NCI-H1436 treated with DMSO at 0.1 percent for 48 hours (cell line): ENCODE results near the gene KLHL10.

Experiments used
- DNase-seq: peaks from one replicate; lab custom pipeline; 2025; lab: John Stamatoyannopoulos, UW

KLHL10 gene

GRCh38 chr17:41837761-41838538, at the start of gene KLHL10:
KLHL10 (plus strand) TSS chr17:41837825; CDS start chr17:41837933, 108 bp downstream.
- no peak for DNase-seq

DNA sequence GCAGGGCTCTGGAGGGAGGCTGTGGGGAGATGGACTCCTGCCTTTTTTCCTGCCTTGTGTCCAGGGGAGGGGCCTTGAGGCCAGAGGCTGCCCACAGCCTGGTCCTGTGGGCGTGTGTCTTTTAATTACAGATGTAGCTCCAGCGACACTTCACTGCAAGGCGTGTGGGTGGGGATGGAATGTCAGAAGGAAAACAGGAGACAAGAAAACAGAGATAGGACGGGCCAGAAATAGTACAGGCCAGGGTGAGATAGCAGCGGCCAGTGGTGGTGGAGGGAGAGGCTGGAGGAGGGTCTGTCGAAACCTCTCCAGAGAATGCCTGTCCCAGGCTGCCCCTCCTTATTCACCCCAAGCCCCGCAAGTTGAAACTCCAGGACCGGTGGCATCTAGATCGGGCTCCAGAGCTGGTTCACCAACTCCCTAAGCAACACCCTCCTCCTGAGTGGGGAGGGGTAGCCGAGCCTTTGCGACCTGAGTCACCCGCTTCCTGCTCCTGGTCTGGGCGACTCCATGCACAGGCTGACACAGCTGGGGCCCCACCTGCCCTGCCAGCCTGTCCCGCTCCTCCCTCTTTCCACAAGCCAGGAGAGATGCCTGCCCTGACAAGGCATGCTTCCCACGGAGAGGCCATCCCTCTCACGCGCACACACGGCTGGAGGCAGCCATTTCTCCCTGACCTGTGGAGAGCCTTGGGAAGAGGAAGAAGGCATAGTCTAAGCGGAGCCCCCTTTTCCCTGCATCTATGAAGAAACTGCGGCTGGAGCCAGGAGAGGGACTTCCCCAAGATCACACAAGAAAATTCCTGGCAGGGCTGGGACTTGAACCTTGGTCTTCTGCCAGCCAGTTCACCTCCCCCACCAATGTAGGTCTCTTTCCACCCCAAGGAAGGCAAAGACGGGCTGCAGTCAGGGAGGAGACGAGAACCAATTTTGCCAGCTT, 44.5 kb upstream of the KLHL10 start:
- DNase-seq = no peak

DNA sequence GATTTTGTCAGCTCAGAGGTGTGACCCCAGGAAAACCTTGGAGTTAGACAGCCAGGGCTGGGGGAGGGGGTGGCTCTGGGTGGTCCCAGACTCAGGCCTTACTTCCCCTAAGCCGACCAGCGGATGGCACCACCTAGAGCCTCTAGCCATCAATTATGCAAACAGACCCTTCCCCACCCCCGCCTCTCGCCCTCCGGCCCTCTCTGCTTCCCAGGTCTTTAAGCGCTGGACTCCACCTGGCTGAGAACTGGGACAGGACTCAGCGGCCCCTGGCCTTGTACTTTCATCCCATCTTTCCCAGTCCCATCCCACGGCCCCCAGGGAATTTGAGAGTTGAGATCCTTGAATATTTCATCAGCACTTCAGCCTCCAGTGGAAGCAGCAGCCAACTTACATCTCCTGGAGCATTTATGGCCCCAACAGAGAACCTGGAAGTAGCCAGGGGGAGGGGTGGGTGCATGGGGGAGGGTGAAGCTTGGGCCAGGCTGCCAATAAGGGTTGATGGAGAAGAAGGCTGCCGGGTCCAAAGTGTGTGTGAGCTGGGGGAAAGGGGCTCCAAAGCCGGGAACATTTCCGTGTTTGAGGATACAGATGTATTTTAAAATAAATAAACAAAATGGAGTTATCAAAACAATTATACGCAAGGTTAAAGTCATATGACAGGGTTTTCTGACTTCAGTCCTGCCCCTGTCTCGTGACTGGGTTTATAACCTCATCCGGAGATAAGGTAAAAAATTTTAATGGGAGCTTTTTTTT, 43.7 kb upstream of the KLHL10 start:
- no peak for DNase-seq

DNA sequence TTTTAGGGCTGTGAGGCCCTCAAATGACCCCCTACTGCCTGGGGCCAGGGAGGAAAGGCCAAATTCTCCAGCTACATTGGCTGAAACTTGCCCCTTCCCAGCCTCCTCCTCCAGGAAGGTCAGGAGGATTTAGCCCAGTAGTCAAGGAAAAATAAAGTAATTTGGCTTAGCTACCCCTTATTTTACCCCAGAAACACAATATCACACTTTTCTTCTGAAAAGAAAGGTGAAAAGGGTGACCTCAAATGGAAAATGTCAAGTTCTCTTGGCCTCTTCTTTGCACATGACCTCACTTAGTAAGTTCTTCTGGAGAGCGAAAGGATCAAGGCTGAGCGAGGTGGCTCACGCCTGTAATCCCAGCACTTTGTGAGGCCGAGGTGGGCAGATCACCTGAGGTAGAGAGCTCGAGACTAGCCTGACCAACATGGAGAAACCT, 43.1 kb upstream of the KLHL10 start:
- no peak for DNase-seq

DNA sequence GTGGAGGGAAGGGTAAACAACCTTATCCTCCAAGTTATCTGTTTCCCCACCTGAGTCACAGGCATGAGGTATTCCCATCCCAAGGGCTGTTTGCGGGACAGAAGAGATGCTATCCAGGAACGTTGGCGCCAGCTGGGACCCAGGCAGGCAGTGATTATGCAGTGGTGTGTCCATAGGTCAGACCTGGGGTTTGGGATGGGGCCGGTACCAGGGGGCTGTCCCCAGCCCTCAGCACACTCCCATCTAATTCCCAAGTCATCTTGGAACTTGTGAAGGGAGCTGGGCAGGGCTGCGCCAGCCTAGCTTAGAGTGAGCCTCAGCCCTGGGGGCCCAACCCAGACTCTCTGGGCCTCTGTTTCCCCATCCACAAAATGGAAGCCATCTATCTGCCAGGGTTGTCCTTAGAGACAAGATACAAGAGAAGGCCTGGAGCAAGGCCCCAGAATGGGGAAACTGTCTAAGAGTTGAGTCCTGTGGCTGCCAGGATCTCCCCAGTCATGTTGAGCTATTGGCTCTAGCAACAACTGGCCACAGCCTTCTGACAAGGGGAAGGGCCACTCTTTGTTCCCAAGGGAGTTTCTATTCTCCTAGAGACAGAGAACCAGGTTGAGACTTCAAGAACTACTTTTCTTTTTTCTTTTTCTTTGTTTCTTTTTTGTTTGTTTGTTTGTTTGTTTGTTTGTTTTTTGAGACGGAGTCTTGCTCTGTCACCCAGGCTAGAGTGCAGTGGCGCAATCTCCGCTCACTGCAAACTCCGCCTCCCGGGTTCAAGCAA, 41.3 kb upstream of the KLHL10 start:
- no peak for DNase-seq

GRCh38 chr17:41797377-41797776, 40.2 kb upstream of the KLHL10 start:
- no peak for DNase-seq

DNA sequence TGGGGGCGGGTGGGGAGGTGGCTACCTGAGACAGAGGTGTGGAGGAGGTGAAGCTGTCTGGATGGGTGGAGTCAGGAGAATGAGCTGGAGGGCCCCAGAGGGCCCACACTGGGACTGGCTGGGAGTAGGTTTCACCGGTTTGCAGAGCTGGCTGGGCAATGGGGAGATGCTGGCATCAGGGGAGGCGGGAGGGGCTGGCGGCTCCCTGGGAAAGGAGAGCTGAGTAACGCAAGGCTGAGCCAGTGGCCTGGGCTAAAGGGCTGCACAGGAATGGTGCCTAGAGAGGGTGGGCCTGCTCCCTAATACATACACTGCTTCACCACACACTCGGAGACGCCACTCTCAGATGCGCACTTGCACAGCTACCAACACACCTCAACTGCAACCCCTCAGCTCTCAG, 38.3 kb upstream of the KLHL10 start:
- DNase-seq = no peak

DNA sequence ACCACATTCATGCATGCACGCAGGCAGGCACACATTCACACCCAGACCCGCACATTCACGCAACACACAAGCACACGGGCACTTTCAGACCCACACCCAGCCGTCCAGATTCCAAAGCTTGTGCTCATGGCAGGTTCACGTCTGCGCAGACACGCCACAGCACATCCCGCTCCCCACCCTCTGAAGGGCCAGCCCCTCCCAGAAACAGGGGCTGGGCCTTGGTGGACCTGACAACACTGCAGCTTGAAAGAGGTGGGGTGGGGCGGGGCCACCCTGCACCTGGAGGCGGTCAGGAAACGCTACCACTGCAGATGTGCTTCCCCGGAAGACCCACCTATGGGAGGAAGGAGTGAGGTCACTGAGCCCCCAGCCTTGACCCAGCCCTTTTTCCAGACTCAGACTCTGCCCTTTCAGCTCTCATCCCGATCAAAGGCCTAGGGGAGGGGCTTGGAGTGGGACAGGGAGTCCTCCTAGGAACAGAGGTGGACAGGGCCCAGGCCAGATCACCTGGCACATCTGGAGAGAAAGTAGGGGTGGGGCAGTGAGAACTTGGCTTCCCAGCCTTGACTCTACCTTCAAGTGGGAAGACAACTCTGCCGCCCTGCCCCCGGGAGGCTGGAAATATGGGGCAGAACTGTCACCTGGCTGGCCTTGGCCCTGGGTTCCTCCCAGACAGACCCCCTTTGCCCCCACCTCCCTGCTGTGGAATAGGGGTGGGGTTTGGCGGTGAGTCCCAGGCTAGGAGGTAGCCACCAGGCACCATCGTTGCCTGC, 36.8 kb upstream of the KLHL10 start:
- no peak for DNase-seq

DNA sequence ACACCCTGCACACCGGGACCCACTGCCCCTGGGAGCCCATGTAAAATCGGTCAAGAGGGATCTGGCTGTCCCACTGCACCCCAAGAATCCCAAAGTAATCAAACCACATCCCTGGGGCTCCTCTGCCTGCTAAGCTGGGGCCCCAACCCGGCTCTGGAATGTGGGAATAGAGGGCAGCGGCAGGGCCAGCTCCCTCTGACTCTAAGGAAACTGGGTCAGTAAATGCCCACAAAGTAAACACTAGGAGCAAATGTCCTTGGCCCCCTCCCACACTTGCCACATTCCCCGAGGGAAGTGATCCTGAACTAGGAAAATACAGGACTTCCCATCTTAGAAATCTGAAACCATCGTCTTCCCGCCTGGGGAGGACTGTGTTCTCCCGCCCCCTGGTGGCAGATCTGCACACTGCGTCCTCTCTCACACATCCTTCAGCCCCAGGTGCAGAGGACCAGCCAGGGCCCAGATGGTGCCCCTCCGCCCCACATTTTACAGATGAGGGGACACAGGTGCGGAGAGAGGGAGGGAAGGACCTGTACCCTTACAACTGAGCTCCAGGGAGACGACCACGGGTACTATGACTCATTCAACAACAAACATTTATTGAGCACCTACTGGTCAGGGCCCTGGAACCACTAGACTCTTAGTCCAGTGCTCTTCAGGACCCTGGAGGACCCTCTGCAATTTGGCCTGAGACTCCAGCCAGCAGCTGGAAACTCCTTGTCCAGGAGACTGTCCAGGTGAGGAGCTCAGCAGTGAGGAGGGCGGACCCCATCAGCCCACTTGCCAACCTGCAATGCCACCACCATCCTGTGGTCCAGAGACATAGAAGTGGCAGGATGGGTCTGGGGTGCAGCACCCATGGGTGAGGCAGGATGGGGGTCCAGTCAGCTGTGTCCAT, 36.0 kb upstream of the KLHL10 start:
- DNase-seq = peak; percentile 38

- DNase-seq = no peak
Measured at GRCh38 chr17:41803049-41804020, 34.3 kb upstream of the KLHL10 start.

- DNase-seq = no peak
Measured at GRCh38 chr17:41806685-41807445, 30.8 kb upstream of the KLHL10 start.

- no peak for DNase-seq
Measured at GRCh38 chr17:41810659-41811548, 26.7 kb upstream of the KLHL10 start.

GRCh38 chr17:41811549-41812380, 25.9 kb upstream of the KLHL10 start, which contains the start of gene P3H4:
P3H4 (minus strand) TSS chr17:41811949; CDS start chr17:41811915, 34 bp downstream.
- DNase-seq = peak; percentile 23

GRCh38 chr17:41812381-41813151, 25.1 kb upstream of the KLHL10 start, which contains the start of gene FKBP10:
FKBP10 (plus strand) TSS chr17:41813004; CDS start chr17:41813035, 31 bp downstream.
- no peak for DNase-seq
